Kidney epithelial cell (primary cell): ENCODE results near the gene SLC49A3. TPM values are rescaled to one million over a fixed set of nuclear protein-coding genes. Genes with fewer than 3 reads are reported as not detected.

Source experiments
- DNase-seq: peaks from one replicate; pipeline ENCODE4 v3.0.0-alpha.2; 2010; ENCODE audit warnings: low read depth
- H3K27me3 ChIP-seq: 2 replicates; pipeline ENCODE4 v1.6.0; 2011; ENCODE audit warnings: low read length; ENCODE audit not compliant: control insufficient read depth, insufficient read depth
- H3K36me3 ChIP-seq: 2 replicates; pipeline ENCODE4 v1.5.1; 2011; ENCODE audit warnings: low read length; ENCODE audit not compliant: control insufficient read depth, insufficient read depth
- H3K4me3 ChIP-seq: 2 replicates; pipeline ENCODE4 v1.5.1; 2011; ENCODE audit warnings: low read depth, mild to moderate bottlenecking, control low read depth, low read length
- total RNA-seq: library from RNA; depleted of rRNA; stranded (reverse); fragments of >200 nt; gene quantifications from 2 replicates; pipeline ENCODE4 v1.2.3, GENCODE V29; 2015
- TF ChIP-seq, protein P1 (sequence below): IDR thresholded peaks from 2 replicates; pipeline ENCODE4 v1.5.1; 2011; ENCODE audit warnings: mild to moderate bottlenecking, moderate library complexity, low read length, control low read depth, inconsistent platforms; ENCODE audit not compliant: insufficient read depth, poor library complexity, severe bottlenecking

SLC49A3 gene
- total RNA-seq, 1 donor from 2014 or later: 3.4 TPM

GRCh38 chr4:654871-655463, 34.0 kb downstream of the SLC49A3 start:
- TF ChIP-seq, protein P1, sequence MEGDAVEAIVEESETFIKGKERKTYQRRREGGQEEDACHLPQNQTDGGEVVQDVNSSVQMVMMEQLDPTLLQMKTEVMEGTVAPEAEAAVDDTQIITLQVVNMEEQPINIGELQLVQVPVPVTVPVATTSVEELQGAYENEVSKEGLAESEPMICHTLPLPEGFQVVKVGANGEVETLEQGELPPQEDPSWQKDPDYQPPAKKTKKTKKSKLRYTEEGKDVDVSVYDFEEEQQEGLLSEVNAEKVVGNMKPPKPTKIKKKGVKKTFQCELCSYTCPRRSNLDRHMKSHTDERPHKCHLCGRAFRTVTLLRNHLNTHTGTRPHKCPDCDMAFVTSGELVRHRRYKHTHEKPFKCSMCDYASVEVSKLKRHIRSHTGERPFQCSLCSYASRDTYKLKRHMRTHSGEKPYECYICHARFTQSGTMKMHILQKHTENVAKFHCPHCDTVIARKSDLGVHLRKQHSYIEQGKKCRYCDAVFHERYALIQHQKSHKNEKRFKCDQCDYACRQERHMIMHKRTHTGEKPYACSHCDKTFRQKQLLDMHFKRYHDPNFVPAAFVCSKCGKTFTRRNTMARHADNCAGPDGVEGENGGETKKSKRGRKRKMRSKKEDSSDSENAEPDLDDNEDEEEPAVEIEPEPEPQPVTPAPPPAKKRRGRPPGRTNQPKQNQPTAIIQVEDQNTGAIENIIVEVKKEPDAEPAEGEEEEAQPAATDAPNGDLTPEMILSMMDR: no peak
- Histone ChIP-seq H3K36me3 (no peaks in the 10 kb centered on the region), H3K27me3 (peaks cover 39% of the 10 kb centered on the region), H3K4me3 (no peak overlapping the region)
- DNase-seq: no peak

- no peaks in the 10 kb centered on the region for H3K36me3 ChIP-seq
- DNase-seq: no peak
- TF ChIP-seq, protein P1: no peak
- no peak overlapping the region for H3K4me3 ChIP-seq
- H3K27me3 ChIP-seq: peaks cover 42% of the 10 kb centered on the region
These were observed 34.5 kb downstream of the SLC49A3 start for GRCh38 chr4:654503-654845.

DNA sequence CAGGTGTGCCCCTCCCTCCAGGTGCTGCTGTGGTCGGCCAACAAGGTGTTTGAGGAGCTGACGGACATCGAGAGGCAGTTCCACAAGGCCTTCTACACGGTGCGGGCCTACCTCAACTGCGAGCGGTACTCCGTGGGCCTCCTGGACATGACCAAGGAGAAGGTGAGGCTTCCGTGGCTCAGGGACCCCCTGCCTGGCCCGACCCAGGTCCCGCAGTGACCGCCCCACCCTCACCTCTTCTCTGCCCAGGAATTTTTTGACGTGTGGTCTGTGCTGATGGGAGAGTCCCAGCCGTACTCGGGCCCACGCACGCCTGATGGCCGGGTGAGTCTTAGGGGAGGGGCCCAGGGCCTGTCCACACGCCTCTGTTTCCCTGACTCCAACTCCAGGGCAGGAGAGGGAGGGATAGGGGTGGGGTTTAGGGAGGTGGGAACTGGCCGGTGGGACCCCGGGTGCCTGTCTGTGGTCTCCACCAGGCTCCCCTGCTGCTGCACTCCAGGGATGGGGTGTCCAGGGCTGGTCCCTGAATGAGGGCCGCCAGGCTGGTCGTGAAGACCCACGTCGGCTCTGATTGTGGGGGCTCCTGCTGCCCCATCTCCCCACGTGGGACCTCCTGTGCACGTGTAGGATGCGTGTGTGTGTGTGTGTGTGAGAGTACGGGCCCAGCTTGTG, 35.0 kb downstream of the SLC49A3 start:
- TF ChIP-seq, protein P1: no peak
- Histone ChIP-seq H3K27me3 (peaks cover 47% of the 10 kb centered on the region), H3K4me3 (no peak overlapping the region), H3K36me3 (no peaks in the 10 kb centered on the region)
- DNase-seq: no peak

GRCh38 chr4:653080-653821, 35.7 kb downstream of the SLC49A3 start:
- DNase-seq: no peak
- Histone ChIP-seq H3K27me3 (peaks cover 54% of the 10 kb centered on the region), H3K36me3 (no peaks in the 10 kb centered on the region), H3K4me3 (no peak overlapping the region)
- TF ChIP-seq, protein P1: no peak

DNA sequence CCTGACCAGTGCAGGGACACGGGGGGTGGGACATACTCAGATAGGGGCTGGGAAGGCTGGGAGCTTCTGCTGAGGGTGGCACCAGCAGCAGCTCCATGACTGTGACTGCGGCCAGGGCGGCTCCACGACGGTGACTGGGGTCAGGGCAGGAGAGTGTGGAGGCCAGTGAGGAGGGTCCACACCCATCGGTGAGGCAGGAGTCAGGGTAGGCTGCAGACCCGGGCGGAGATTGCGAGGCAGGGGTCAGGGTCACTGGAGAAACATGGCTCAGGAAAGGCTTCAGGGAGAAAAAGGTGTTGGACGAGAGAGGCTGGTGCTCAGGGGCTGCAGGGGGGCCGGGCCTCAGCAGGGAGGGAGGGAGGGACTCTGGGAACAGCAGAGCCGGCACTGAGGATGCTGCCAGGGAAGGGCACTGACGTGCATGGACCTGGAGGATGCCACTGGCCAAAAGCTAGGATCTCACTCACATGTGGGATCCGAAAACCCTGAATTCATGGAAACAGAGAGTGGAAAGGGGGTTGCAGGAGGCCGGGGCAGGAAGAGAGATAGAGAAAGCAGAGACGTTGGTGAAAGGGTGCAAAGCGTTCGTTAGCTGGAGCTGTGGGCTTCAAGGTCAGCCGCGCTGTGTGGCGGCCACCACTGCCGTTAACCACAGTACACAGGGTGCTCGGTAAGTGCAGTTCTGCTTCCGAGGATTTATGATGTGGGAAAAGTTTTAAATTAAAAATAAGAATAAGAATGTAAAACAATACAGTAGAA, 36.9 kb downstream of the SLC49A3 start:
- H3K4me3 ChIP-seq: no peak overlapping the region
- peaks cover 54% of the 10 kb centered on the region for H3K27me3 ChIP-seq
- DNase-seq: no peak
- TF ChIP-seq, protein P1: no peak
- H3K36me3 ChIP-seq: no peaks in the 10 kb centered on the region
